Stimulated activated naive B cell treated with anti-CD40 and anti-IgM and Interleukin-4, amounts not matched to agents 10 μg/mL and 1 μg/mL and 100 μg/mL, for 72 hours (primary cell): ENCODE data around the gene ACADL.

Experiments
- ATAC-seq, 2 donors: fragments of 150-1000 bp; cut with Tn5 transposase; replicated peaks; 2 replicates each; pipeline ENCODE4 v1.10.0; 2021; ENCODE audit warnings: moderate library complexity in 1 of 2
- DNase-seq: peaks from one replicate; pipeline ENCODE4 v3.0.0; 2021
- H3K27ac Mint-ChIP-seq: one replicate; pipeline ENCODE4 v1.8.0; 2022; ENCODE audit warnings: mild to moderate bottlenecking, mixed read lengths
- H3K27me3 Mint-ChIP-seq, 2 donors: one replicate each; pipeline ENCODE4 v1.8.0; 2022; ENCODE audit warnings: mixed read lengths in 2 of 2
- H3K36me3 Mint-ChIP-seq, 2 donors: one replicate each; pipeline ENCODE4 v1.8.0; 2022; ENCODE audit warnings: mixed read lengths in 2 of 2, mild to moderate bottlenecking in 1 of 2
- H3K4me1 Mint-ChIP-seq, 2 donors: one replicate each; pipeline ENCODE4 v1.8.0; 2022; ENCODE audit warnings: mixed read lengths in 2 of 2, mild to moderate bottlenecking in 1 of 2
- H3K4me3 Mint-ChIP-seq, 2 donors: one replicate each; pipeline ENCODE4 v1.8.0; 2022; ENCODE audit warnings: mild to moderate bottlenecking in 2 of 2, mixed read lengths in 2 of 2, moderate library complexity in 1 of 2
- H3K9me3 Mint-ChIP-seq, 2 donors: one replicate each; pipeline ENCODE4 v1.8.0; 2022; ENCODE audit warnings: mixed read lengths in 2 of 2, mild to moderate bottlenecking in 1 of 2

ACADL gene

DNA sequence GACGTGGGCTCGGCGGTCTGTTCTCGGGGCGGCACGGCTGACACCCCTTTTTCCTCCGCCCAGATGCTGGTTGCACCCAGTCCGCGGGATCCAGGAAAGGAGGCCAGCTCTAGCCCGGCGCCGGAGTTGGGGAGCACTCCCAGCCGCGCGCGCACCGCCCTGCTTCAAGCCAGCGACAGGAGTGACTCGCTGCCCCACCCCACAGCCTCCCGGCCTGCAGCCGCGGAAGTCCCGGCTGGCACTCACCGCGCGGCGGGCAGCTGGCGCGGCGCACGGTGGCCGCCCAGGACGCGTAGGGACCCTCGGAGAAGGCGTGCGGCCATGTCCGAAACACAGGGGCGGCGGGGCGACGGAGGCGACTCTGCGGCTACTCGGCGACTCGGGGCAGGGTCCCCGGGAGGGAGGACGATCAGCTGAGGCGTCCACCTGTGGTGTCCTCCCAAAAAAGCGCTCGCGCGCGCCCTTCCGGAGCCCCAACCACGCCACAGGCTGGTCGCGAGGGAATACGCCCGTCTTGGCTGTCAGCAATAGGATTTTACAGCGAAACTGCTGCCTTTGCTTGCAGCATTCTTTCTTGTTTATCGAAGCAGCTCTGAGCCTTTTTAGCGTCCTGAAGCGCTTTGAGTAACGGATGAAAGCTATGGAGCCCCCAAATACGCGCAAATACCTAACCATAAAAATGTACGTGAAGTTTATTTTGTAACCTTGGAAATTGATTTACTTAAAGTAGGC is at the start of gene ACADL:
Gene ACADL (minus strand): TSS at position 507 of the 732 bp plus-strand sequence. CDS start 184 bp downstream, at position 323.
- DNase-seq (no peak), ATAC-seq (peak; percentile 68 to 70)
- Mint-ChIP-seq H3K36me3 (no peaks in the 10 kb centered on the region), H3K4me1 (peaks cover 3 to 9% of the 10 kb centered on the region in 2 donors), H3K27ac (no peak within 1 kb of the TSS), H3K27me3 (peaks cover 23 to 62% of the 10 kb centered on the region in 2 donors), H3K9me3 (no peaks in the 10 kb centered on the region), H3K4me3 (peak within 1 kb of the TSS; percentile 38 to 47)

GRCh38 chr2:210271300-210271699 is 46.1 kb upstream of the ACADL start:
- ATAC-seq = no peak
- no peak overlapping the region for H3K4me3 Mint-ChIP-seq
- peaks cover 0 to 6% of the 10 kb centered on the region in 2 donors for H3K27me3 Mint-ChIP-seq
- no peak for DNase-seq
- H3K4me1 Mint-ChIP-seq = no peaks in the 10 kb centered on the region
- H3K36me3 Mint-ChIP-seq = no peaks in the 10 kb centered on the region
- H3K27ac Mint-ChIP-seq = no peak overlapping the region
- peaks cover 0 to 2% of the 10 kb centered on the region in 2 donors for H3K9me3 Mint-ChIP-seq

DNA sequence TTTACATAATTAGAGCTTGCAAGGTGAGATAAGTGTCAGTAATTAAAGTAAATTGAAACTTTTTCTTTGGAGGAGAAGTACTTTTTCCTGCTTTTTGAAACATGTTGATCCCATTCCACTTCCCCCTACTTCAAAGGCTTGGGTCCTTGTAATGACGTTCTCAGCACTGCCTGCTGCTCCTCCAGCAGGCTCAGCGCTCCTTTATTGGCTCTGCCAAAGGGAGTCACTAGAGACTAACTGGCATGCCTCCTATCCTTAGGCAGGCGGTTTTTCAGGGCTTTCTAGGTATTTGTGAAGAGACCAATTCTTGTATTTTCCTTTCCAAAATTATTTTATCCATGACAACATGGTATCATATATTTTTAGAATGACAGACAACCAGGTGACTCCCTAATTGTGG is 43.9 kb upstream of the ACADL start:
- no peaks in the 10 kb centered on the region for H3K4me1 Mint-ChIP-seq
- no peaks in the 10 kb centered on the region for H3K36me3 Mint-ChIP-seq
- H3K4me3 Mint-ChIP-seq = no peak overlapping the region

GRCh38 chr2:210268281-210268680 is 43.0 kb upstream of the ACADL start:
- Mint-ChIP-seq H3K36me3 (no peaks in the 10 kb centered on the region), H3K4me1 (no peaks in the 10 kb centered on the region), H3K27me3 (peaks cover 0 to 6% of the 10 kb centered on the region in 2 donors), H3K27ac (no peak overlapping the region), H3K9me3 (no peaks in the 10 kb centered on the region), H3K4me3 (no peak overlapping the region)
- no peak for DNase-seq
- no peak for ATAC-seq

More for the DNA sequence above, 43.9 kb upstream of the ACADL start:
- Mint-ChIP-seq H3K27me3 (peaks cover 0 to 6% of the 10 kb centered on the region in 2 donors), H3K9me3 (no peaks in the 10 kb centered on the region), H3K27ac (no peak overlapping the region)
- ATAC-seq = no peak
- no peak for DNase-seq

DNA sequence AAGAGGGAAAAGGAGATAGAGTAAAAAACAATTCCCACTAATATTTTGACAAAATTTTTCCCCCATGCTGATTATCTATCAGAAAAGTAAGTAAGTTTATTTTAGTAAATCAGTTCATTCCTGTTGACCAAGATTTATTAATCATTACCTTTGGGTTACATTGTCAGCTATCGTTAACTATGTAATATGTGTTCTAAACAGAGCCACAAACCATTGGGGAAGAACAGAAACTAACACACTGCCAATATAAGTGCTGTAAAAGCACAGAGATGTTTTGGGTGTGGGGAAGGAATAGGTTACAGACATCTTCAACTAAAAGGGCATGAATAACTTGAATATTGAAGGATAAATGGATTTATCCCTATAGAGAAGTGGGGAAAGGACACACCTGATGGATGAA is 42.5 kb upstream of the ACADL start:
- peaks cover 0 to 6% of the 10 kb centered on the region in 2 donors for H3K27me3 Mint-ChIP-seq
- H3K36me3 Mint-ChIP-seq = no peaks in the 10 kb centered on the region
- no peak overlapping the region for H3K4me3 Mint-ChIP-seq
- no peaks in the 10 kb centered on the region for H3K4me1 Mint-ChIP-seq
- DNase-seq = no peak
- ATAC-seq = no peak
- H3K9me3 Mint-ChIP-seq = no peaks in the 10 kb centered on the region
- H3K27ac Mint-ChIP-seq = no peak overlapping the region

DNA sequence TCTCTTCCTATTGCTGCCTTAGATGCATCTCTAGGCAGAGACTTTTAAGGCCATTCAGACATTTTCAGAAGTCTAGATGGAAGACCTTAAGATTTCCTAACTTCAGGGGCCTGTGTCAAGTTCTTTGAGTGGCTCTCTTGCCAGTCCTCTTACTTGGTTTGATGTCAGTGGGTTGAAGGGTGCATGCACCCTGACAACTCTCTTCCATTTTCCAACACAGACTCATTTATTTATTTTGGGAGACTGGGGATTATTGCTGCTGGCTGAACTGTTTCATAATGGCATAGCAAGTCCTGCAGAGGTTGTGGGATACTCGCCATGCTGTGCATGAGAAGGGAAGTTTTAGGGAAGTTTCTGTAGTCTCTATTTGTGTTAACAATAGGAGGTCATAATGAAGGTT is 39.0 kb upstream of the ACADL start:
- ATAC-seq = no peak
- no peak for DNase-seq
- peaks cover 0 to 3% of the 10 kb centered on the region in 2 donors for H3K27me3 Mint-ChIP-seq
- no peak overlapping the region for H3K4me3 Mint-ChIP-seq
- H3K9me3 Mint-ChIP-seq = no peaks in the 10 kb centered on the region
- H3K27ac Mint-ChIP-seq = no peak overlapping the region
- no peaks in the 10 kb centered on the region for H3K4me1 Mint-ChIP-seq
- H3K36me3 Mint-ChIP-seq = no peaks in the 10 kb centered on the region

- Mint-ChIP-seq H3K9me3 (no peaks in the 10 kb centered on the region), H3K27ac (no peak overlapping the region), H3K36me3 (no peaks in the 10 kb centered on the region), H3K27me3 (no peaks in the 10 kb centered on the region), H3K4me1 (no peaks in the 10 kb centered on the region), H3K4me3 (no peak overlapping the region)
- DNase-seq (no peak), ATAC-seq (no peak)
Observed at GRCh38 chr2:210263841-210264240, 38.6 kb upstream of the ACADL start.

GRCh38 chr2:210262036-210262435 is 36.8 kb upstream of the ACADL start:
- Mint-ChIP-seq H3K27ac (no peak overlapping the region), H3K4me1 (no peaks in the 10 kb centered on the region), H3K27me3 (no peaks in the 10 kb centered on the region), H3K36me3 (no peaks in the 10 kb centered on the region), H3K9me3 (peaks cover 0 to under 1% of the 10 kb centered on the region in 2 donors), H3K4me3 (no peak overlapping the region)
- DNase-seq (no peak), ATAC-seq (no peak)

DNA sequence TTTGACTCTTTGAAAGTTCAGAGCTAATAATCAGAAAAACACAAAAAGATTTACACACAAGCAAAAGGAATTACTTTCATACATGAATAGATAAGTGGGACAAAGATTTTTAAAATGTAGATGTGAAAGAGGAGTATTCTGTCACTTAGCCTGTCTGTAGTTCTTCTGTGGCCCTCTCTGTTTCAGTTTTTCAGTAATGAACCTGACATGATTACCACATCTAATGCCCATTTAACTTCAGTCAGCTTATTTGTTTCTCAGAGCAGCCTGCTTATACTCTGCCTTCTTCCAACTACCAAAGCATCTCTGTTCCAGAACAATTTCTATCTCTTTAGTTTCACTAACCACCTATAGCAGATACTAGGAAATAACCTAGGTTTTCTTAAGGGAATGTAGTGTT is 34.4 kb upstream of the ACADL start:
- Mint-ChIP-seq H3K9me3 (peaks cover 0 to 2% of the 10 kb centered on the region in 2 donors), H3K4me1 (no peaks in the 10 kb centered on the region)

GRCh38 chr2:210252699-210253606 is 27.7 kb upstream of the ACADL start:
- no peaks in the 10 kb centered on the region for H3K36me3 Mint-ChIP-seq
- H3K9me3 Mint-ChIP-seq = peaks cover 0 to 2% of the 10 kb centered on the region in 2 donors
- no peaks in the 10 kb centered on the region for H3K4me1 Mint-ChIP-seq
- ATAC-seq (no peak), DNase-seq (no peak)
- H3K27me3 Mint-ChIP-seq = no peaks in the 10 kb centered on the region
- H3K27ac Mint-ChIP-seq = no peak overlapping the region
- H3K4me3 Mint-ChIP-seq = no peak overlapping the region

More for the DNA sequence above, 34.4 kb upstream of the ACADL start:
- DNase-seq (no peak), ATAC-seq (no peak)
- no peaks in the 10 kb centered on the region for H3K36me3 Mint-ChIP-seq
- no peak overlapping the region for H3K27ac Mint-ChIP-seq
- no peaks in the 10 kb centered on the region for H3K27me3 Mint-ChIP-seq
- H3K4me3 Mint-ChIP-seq = no peak overlapping the region

DNA sequence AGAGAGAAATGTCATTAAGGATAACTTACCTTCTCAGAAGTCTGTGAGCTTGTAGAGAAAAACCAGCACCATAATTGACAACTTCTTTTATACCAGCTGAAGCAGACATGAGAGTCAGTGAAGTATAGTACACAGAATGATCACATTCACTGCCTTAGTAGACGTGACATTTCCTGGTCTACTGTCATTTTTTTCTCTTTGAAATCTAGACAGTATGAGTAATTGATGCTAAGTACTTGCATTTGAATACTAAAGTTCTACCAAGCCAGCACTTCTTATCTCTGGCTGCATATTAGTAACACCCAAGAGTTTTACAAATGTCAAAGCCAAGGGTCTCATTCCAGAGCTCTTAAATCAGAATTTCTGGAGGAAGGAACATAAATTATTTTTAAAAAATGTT is 25.4 kb upstream of the ACADL start:
- ATAC-seq (no peak), DNase-seq (no peak)
- Mint-ChIP-seq H3K4me3 (no peak overlapping the region), H3K4me1 (no peaks in the 10 kb centered on the region), H3K36me3 (no peaks in the 10 kb centered on the region), H3K27ac (no peak overlapping the region), H3K9me3 (no peaks in the 10 kb centered on the region), H3K27me3 (peaks cover 0 to 11% of the 10 kb centered on the region in 2 donors)

GRCh38 chr2:210233487-210233886 is 8.2 kb upstream of the ACADL start:
- ATAC-seq (no peak), DNase-seq (no peak)
- Mint-ChIP-seq H3K9me3 (no peaks in the 10 kb centered on the region), H3K27ac (no peak overlapping the region), H3K4me1 (no peaks in the 10 kb centered on the region), H3K27me3 (peaks cover 11 to 29% of the 10 kb centered on the region in 2 donors), H3K36me3 (no peaks in the 10 kb centered on the region), H3K4me3 (no peak overlapping the region)

- H3K4me1 Mint-ChIP-seq = no peaks in the 10 kb centered on the region
- no peak for ATAC-seq
- DNase-seq = no peak
- no peak overlapping the region for H3K27ac Mint-ChIP-seq
- H3K9me3 Mint-ChIP-seq = no peaks in the 10 kb centered on the region
- H3K27me3 Mint-ChIP-seq = peaks cover 5 to 35% of the 10 kb centered on the region in 2 donors
- no peak overlapping the region for H3K4me3 Mint-ChIP-seq
- no peaks in the 10 kb centered on the region for H3K36me3 Mint-ChIP-seq
Observed at GRCh38 chr2:210230984-210231383, 5.7 kb upstream of the ACADL start.

GRCh38 chr2:210230518-210230917 is 5.3 kb upstream of the ACADL start:
- ATAC-seq (no peak), DNase-seq (no peak)
- no peak overlapping the region for H3K4me3 Mint-ChIP-seq
- peaks cover 5 to 39% of the 10 kb centered on the region in 2 donors for H3K27me3 Mint-ChIP-seq
- no peaks in the 10 kb centered on the region for H3K36me3 Mint-ChIP-seq
- H3K27ac Mint-ChIP-seq = no peak overlapping the region
- no peaks in the 10 kb centered on the region for H3K4me1 Mint-ChIP-seq
- no peaks in the 10 kb centered on the region for H3K9me3 Mint-ChIP-seq

DNA sequence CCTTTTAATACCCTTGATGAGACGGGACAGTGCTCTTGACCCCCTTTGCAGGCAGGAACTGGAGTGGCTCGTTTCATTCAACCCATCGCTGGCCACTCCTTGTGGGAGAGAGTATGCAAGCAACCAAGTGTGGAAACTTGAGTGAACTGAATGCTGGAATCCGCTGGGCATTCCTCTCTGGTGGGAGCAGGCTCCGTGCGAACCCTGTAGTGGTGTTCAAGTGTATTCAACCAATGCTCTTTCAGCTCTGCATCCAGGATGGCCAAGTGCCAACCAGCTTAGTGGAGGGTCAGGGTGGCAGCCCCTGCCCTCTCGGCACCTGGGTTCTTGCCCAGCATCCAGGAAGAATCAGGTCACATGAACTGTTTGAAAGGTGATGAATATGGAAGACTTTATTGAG is 3.3 kb upstream of the ACADL start:
- no peaks in the 10 kb centered on the region for H3K36me3 Mint-ChIP-seq
- no peak for ATAC-seq
- peaks cover 17 to 58% of the 10 kb centered on the region in 2 donors for H3K27me3 Mint-ChIP-seq

More for the DNA sequence above, 3.3 kb upstream of the ACADL start:
- no peaks in the 10 kb centered on the region for H3K9me3 Mint-ChIP-seq
- H3K4me3 Mint-ChIP-seq = no peak overlapping the region
- H3K4me1 Mint-ChIP-seq = peaks cover 3 to 9% of the 10 kb centered on the region in 2 donors
- no peak for DNase-seq
- no peak overlapping the region for H3K27ac Mint-ChIP-seq
